ENCODE results near the gene ARHGAP42. TPM values are rescaled to one million over a fixed set of nuclear protein-coding genes. Genes with fewer than 3 reads are reported as not detected.

Gene ARHGAP42
- total RNA-seq, 4 donors from 2014 or later: 21.8 to 55.7 (median 35.9) TPM

- WGBS, 2 donors: 78 to 85% methylated on average over 2 of the region's 2 CpGs
- TF ChIP-seq POLR2A (IDR thresholded peaks at IDR 0.05): no peak
- TF ChIP-seq, protein P1, sequence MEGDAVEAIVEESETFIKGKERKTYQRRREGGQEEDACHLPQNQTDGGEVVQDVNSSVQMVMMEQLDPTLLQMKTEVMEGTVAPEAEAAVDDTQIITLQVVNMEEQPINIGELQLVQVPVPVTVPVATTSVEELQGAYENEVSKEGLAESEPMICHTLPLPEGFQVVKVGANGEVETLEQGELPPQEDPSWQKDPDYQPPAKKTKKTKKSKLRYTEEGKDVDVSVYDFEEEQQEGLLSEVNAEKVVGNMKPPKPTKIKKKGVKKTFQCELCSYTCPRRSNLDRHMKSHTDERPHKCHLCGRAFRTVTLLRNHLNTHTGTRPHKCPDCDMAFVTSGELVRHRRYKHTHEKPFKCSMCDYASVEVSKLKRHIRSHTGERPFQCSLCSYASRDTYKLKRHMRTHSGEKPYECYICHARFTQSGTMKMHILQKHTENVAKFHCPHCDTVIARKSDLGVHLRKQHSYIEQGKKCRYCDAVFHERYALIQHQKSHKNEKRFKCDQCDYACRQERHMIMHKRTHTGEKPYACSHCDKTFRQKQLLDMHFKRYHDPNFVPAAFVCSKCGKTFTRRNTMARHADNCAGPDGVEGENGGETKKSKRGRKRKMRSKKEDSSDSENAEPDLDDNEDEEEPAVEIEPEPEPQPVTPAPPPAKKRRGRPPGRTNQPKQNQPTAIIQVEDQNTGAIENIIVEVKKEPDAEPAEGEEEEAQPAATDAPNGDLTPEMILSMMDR (IDR thresholded peaks at IDR 0.05): no peak
- no peaks in the 10 kb centered on the region for H3K9me3 ChIP-seq
- H3K4me1 ChIP-seq: peaks cover 0 to 14% of the 10 kb centered on the region in 2 donors
- no peak overlapping the region for H3K4me3 ChIP-seq (replicated peaks in 1 of 3)
- no peak for DNase-seq
- H3K36me3 ChIP-seq: no peaks in the 10 kb centered on the region
- no peaks in the 10 kb centered on the region for H3K27me3 ChIP-seq
- H3K27ac ChIP-seq: no peak overlapping the region
- intact Hi-C loops (cut with DNase I): no loop called here
These were observed 72.0 kb downstream of the ARHGAP42 start for GRCh38 chr11:100759106-100759505.

DNA sequence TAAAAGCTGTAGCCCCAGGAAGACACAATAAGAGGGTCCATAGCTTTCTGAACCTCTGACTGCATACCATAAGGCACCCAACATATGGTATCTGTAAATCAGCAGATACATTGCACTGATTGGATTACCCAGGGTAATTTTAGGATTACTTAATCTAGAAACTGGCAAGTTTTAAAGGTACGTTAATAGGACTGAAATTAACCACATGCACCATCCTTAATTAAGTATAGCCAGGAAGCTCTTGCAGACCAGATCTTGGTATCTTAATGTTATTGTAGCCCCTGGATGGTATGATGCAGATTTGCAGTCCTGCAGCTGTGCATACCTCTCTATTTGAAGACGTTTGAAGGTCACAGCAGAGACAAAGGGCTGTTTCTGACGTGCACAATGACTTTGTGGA, 72.8 kb downstream of the ARHGAP42 start:
- no peak overlapping the region for H3K4me3 ChIP-seq (replicated peaks in 1 of 3)
- intact Hi-C loops (cut with DNase I): no loop called here
- WGBS, 2 donors: 82 to 84% methylated on average over 3 of the region's 3 CpGs
- no peaks in the 10 kb centered on the region for H3K27me3 ChIP-seq
- H3K4me1 ChIP-seq: peaks cover 0 to 9% of the 10 kb centered on the region in 2 donors
- H3K36me3 ChIP-seq: no peaks in the 10 kb centered on the region
- no peak overlapping the region for H3K27ac ChIP-seq
- TF ChIP-seq, protein P1 (IDR thresholded peaks at IDR 0.05): no peak
- TF ChIP-seq POLR2A (IDR thresholded peaks at IDR 0.05): no peak
- no peaks in the 10 kb centered on the region for H3K9me3 ChIP-seq
- DNase-seq: no peak

GRCh38 chr11:100760744-100761143, 73.7 kb downstream of the ARHGAP42 start:
- DNase-seq: no peak
- no peaks in the 10 kb centered on the region for H3K27me3 ChIP-seq
- peaks cover 0 to 9% of the 10 kb centered on the region in 2 donors for H3K4me1 ChIP-seq
- TF ChIP-seq POLR2A (IDR thresholded peaks at IDR 0.05): no peak
- TF ChIP-seq, protein P1 (IDR thresholded peaks at IDR 0.05): no peak
- H3K4me3 ChIP-seq (replicated peaks in 1 of 3): no peak overlapping the region
- peak overlapping the region in 1 of 3 donors; percentile 15 for H3K27ac ChIP-seq
- intact Hi-C loops (cut with DNase I): no loop called here
- H3K9me3 ChIP-seq: no peaks in the 10 kb centered on the region
- no peaks in the 10 kb centered on the region for H3K36me3 ChIP-seq

- Histone ChIP-seq H3K9me3 (no peaks in the 10 kb centered on the region), H3K36me3 (no peaks in the 10 kb centered on the region), H3K27me3 (no peaks in the 10 kb centered on the region), H3K4me1 (peaks cover 6 to 8% of the 10 kb centered on the region in 2 donors), H3K4me3 (replicated peaks in 1 of 3) (no peak overlapping the region), H3K27ac (no peak overlapping the region)
- DNase-seq: no peak
- WGBS, 2 donors: 76 to 91% methylated on average over 6 of the region's 6 CpGs
- TF ChIP-seq, protein P1 (IDR thresholded peaks at IDR 0.05): no peak
- TF ChIP-seq POLR2A (IDR thresholded peaks at IDR 0.05): no peak
- intact Hi-C loops (cut with DNase I): no loop called here
These were observed 74.8 kb downstream of the ARHGAP42 start for GRCh38 chr11:100761841-100762240.

DNA sequence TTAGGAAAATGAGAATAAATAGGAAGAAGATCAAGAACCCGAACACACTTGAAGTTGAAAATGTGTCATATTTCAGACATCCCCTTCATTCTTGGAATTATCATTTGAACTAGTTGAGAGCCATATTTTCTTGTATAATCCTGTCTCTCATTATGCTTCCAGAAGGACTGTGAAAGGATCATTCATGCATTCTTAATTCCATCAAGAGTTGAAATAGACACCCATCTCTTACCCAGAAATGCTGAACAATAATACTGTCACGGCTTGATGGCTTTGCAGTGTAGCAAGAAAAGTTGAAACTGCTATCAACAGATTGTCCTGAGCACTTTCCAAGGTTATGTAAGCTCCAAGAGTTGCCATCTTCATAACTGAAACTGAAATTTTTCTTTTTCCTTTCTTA, 79.7 kb downstream of the ARHGAP42 start:
- Histone ChIP-seq H3K27me3 (no peaks in the 10 kb centered on the region), H3K27ac (peak overlapping the region; percentile 37 to 48 (median 47)), H3K9me3 (no peaks in the 10 kb centered on the region), H3K4me1 (peaks cover 6 to 20% of the 10 kb centered on the region in 2 donors), H3K4me3 (replicated peaks in 1 of 3) (no peak overlapping the region), H3K36me3 (no peaks in the 10 kb centered on the region)
- 63 to 67% methylated on average over 2 of the region's 2 CpGs for WGBS, 2 donors
- no peak for TF ChIP-seq POLR2A (IDR thresholded peaks at IDR 0.05)
- TF ChIP-seq, protein P1 (IDR thresholded peaks at IDR 0.05): no peak
- DNase-seq: no peak
- intact Hi-C loops (cut with DNase I): no loop called here
